PC-3 (cell line): ENCODE data around the gene GJD3. TPM values are rescaled to one million over a fixed set of nuclear protein-coding genes. Genes with fewer than 3 reads are reported as not detected.

Experiments
- ATAC-seq: fragments of 200-7000 bp; cut with Tn5 transposase; 2 replicates; pipeline ENCODE4 v1.9.1; 2020; ENCODE audit warnings: mild to moderate bottlenecking, moderate library complexity
- BruUV-seq: library from RNA; stranded (reverse); fragments of 400-500 nt; replicated peaks from 2 replicates; lab custom pipeline; 2021; lab: Mats Ljungman, UMichigan
- CTCF ChIA-PET: fragments of 300-600 bp; sonication (Branson Sonifier 250); formaldehyde crosslinking; loops from one replicate; lab custom pipeline; 2022; ENCODE audit warnings: antibody characterized with exemption; lab: Charles Lee
- POLR2A ChIA-PET: fragments of 300-600 bp; sonication (Branson Sonifier 250); formaldehyde crosslinking; loops from one replicate; lab custom pipeline; 2022; ENCODE audit warnings: antibody characterized with exemption; ENCODE audit not compliant: unreplicated experiment; lab: Charles Lee
- DNase-seq: peaks from one replicate; pipeline ENCODE4 v3.0.0-alpha.2; 2015
- H2AFZ ChIP-seq: fragments of 300-600 bp; sonication (generic); 2 replicates; pipeline ENCODE4 v1.6.0; 2016; ENCODE audit warnings: antibody characterized with exemption, low read length
- H3F3A ChIP-seq: fragments of 300-600 bp; sonication (generic); one replicate; pipeline ENCODE4 v1.6.0; 2017; ENCODE audit warnings: antibody characterized with exemption, low read length, control low read depth, mild to moderate bottlenecking; ENCODE audit not compliant: unreplicated experiment
- H3K27ac ChIP-seq: fragments of 300-600 bp; sonication (generic); 2 replicates; pipeline ENCODE4 v1.5.1; 2016; ENCODE audit warnings: mild to moderate bottlenecking, low read length
- H3K27me3 ChIP-seq: fragments of 300-600 bp; sonication (generic); 2 replicates; pipeline ENCODE4 v1.6.1; 2016; ENCODE audit warnings: low read length, mixed read lengths
- H3K36me3 ChIP-seq: fragments of 300-600 bp; sonication (generic); 2 replicates; pipeline ENCODE4 v1.6.1; 2016; ENCODE audit warnings: low read depth, mixed run types, low read length, mixed read lengths
- H3K4me1 ChIP-seq: fragments of 300-600 bp; sonication (generic); 2 replicates; pipeline ENCODE4 v1.5.1; 2016; ENCODE audit warnings: low read length; ENCODE audit not compliant: insufficient read depth
- H3K4me2 ChIP-seq: fragments of 300-600 bp; sonication (generic); 2 replicates; pipeline ENCODE4 v1.6.0; 2016; ENCODE audit warnings: low read length
- H3K4me3 ChIP-seq: fragments of 300-600 bp; sonication (generic); 2 replicates; pipeline ENCODE4 v1.5.1; 2016; ENCODE audit warnings: mild to moderate bottlenecking, low read length, mixed read lengths
- H3K79me2 ChIP-seq: fragments of 300-600 bp; sonication (generic); 2 replicates; pipeline ENCODE4 v1.6.1; 2017; ENCODE audit warnings: low read length, mixed read lengths
- H3K9ac ChIP-seq: fragments of 300-600 bp; sonication (generic); 2 replicates; pipeline ENCODE4 v1.6.0; 2016; ENCODE audit warnings: mild to moderate bottlenecking, low read length
- H3K9me2 ChIP-seq: fragments of 300-600 bp; sonication (generic); replicated peaks from 2 replicates; pipeline ENCODE4 v1.6.1; 2016; ENCODE audit warnings: mixed run types, low read length, mixed read lengths
- H3K9me3 ChIP-seq: fragments of 300-600 bp; sonication (generic); 2 replicates; pipeline ENCODE4 v1.6.1; 2016; ENCODE audit warnings: low read length, mixed read lengths
- H4K20me1 ChIP-seq: fragments of 300-600 bp; sonication (generic); 2 replicates; pipeline ENCODE4 v1.6.1; 2016; ENCODE audit warnings: low read length, mixed read lengths
- CTCF ChIP-seq: fragments of 300-600 bp; sonication (generic); conservative IDR thresholded peaks from 2 replicates; pipeline ENCODE4 v1.5.1; 2017; ENCODE audit warnings: antibody characterized with exemption, low read depth, mild to moderate bottlenecking, low read length
- EZH2 ChIP-seq: fragments of 300-600 bp; sonication (generic); IDR thresholded peaks from one replicate; pipeline ENCODE4 v1.6.1; 2017; ENCODE audit warnings: antibody characterized with exemption, mild to moderate bottlenecking, low read length; ENCODE audit not compliant: unreplicated experiment
- EZH2phosphoT487 ChIP-seq: fragments of 300-600 bp; sonication (generic); IDR thresholded peaks from 2 replicates; pipeline ENCODE4 v1.6.1; 2018; ENCODE audit warnings: mild to moderate bottlenecking, antibody characterized with exemption, low read length, borderline replicate concordance
- intact Hi-C: fragments of 100-400 bp; cut with micrococcal nuclease; formaldehyde crosslinking; loops from 2 replicates; pipeline ENCODE4 v1.9.0; 2023
- total RNA-seq: library from RNA; depleted of rRNA; stranded (reverse); fragments of >200 nt; gene quantifications from 2 replicates; pipeline ENCODE4 v1.2.3, GENCODE V29; 2014

GJD3 gene
- total RNA-seq, 1 experiment from 2014 or later = not detected

- ATAC-seq = peak; percentile 15
- Histone ChIP-seq H3K4me1 (peaks cover 42% of the 10 kb centered on the region), H3K27ac (peak overlapping the region; percentile 84), H4K20me1 (peaks cover 8% of the 10 kb centered on the region; the same call in 1 of the 2 replicates), H3K9me2 (no peaks in the 10 kb centered on the region), H3F3A (no peaks in the 10 kb centered on the region), H3K9ac (peak overlapping the region; percentile 62), H3K79me2 (peaks cover 98% of the 10 kb centered on the region), H3K36me3 (no peaks in the 10 kb centered on the region), H2AFZ (no peak overlapping the region), H3K4me2 (peak overlapping the region; percentile 77), H3K27me3 (no peaks in the 10 kb centered on the region), H3K9me3 (no peaks in the 10 kb centered on the region), H3K4me3 (peak overlapping the region; percentile 2; the same call in 1 of the 2 replicates)
- TF ChIP-seq EZH2phosphoT487 = no peak
- no peak for TF ChIP-seq CTCF
- TF ChIP-seq EZH2 = no peak
- POLR2A ChIA-PET = no interaction called here
- no TSS peak for BruUV-seq
- CTCF ChIA-PET = no interaction called here
- intact Hi-C loops = no loop called here
- peak; percentile 35 for DNase-seq
Measured at GRCh38 chr17:40323391-40324381, 40.9 kb downstream of the GJD3 start.

- H3K9me3 ChIP-seq = no peaks in the 10 kb centered on the region
- H3K27ac ChIP-seq = peak overlapping the region; percentile 84
- peak overlapping the region; percentile 62 for H3K9ac ChIP-seq
- CTCF ChIA-PET = no interaction called here
- H2AFZ ChIP-seq = peak overlapping the region; percentile 46; the same call in 1 of the 2 replicates
- peaks cover 43% of the 10 kb centered on the region for H3K4me1 ChIP-seq
- no peak for TF ChIP-seq CTCF
- TF ChIP-seq EZH2 = no peak
- no peak for TF ChIP-seq EZH2phosphoT487
- no TSS peak for BruUV-seq
- ATAC-seq (peak; percentile 16), DNase-seq (peak; percentile 62)
- peak overlapping the region; percentile 53 for H3K4me3 ChIP-seq
- POLR2A ChIA-PET = no interaction called here
- no peaks in the 10 kb centered on the region for H3K36me3 ChIP-seq
- intact Hi-C loops = no loop called here
- no peaks in the 10 kb centered on the region for H3F3A ChIP-seq
- H3K9me2 ChIP-seq = no peaks in the 10 kb centered on the region
- H4K20me1 ChIP-seq = peaks cover 10% of the 10 kb centered on the region; the same call in 1 of the 2 replicates
- H3K4me2 ChIP-seq = peak overlapping the region; percentile 77
- H3K27me3 ChIP-seq = no peaks in the 10 kb centered on the region
- peaks cover 96% of the 10 kb centered on the region for H3K79me2 ChIP-seq
Measured at GRCh38 chr17:40322358-40323315, 41.9 kb downstream of the GJD3 start.
